Endothelial cell of umbilical vein (primary cell): ENCODE data around the gene KDM5B. TPM values are rescaled to one million over a fixed set of nuclear protein-coding genes. Genes with fewer than 3 reads are reported as not detected.
"Not testable (repeated sequence)": the region's sequence is repeated elsewhere in the genome, so short reads cannot be mapped to it uniquely, and the experiment has no call there.

Experiments
- BruUV-seq: library from RNA; stranded (reverse); fragments of 400-500 nt; replicated peaks from 2 replicates; lab custom pipeline; 2021; lab: Mats Ljungman, UMichigan
- CTCF ChIA-PET: fragments of 300-600, 350-600 bp; sonication (Branson Sonifier 250); formaldehyde crosslinking; loops from one replicate; lab custom pipeline; 2021; ENCODE audit warnings: antibody characterized with exemption, inconsistent platforms; lab: Charles Lee
- POLR2A ChIA-PET: fragments of 300-600, 350-600 bp; sonication (Branson Sonifier 250); formaldehyde crosslinking; loops from one replicate; lab custom pipeline; 2021; ENCODE audit warnings: antibody characterized with exemption, inconsistent platforms; lab: Charles Lee
- DNase-seq: peaks from one replicate; pipeline ENCODE4 v3.0.0-alpha.2; 2011; ENCODE audit warnings: low read depth, low spot score
- FAIRE-seq: peaks from 2 replicates; lab custom pipeline; 2011; peaks lifted over from hg19 to GRCh38; lab: Jason Lieb, UNC
- H2AFZ ChIP-seq: 2 replicates; pipeline ENCODE4 v1.6.0; 2012; ENCODE audit warnings: low read depth, low read length, control low read depth, inconsistent platforms
- H3K27ac ChIP-seq: 2 replicates; pipeline ENCODE4 v1.5.1; 2011; ENCODE audit warnings: low read depth, mild to moderate bottlenecking, control low read depth, low read length, moderate library complexity; ENCODE audit not compliant: insufficient read depth
- H3K27me3 ChIP-seq, 2 experiments: 2 replicates each; pipeline versions ENCODE4 v1.6.0 to v1.6.1; 2011; ENCODE audit warnings: low read length in 2 of 2, mixed read lengths in 1 of 2; ENCODE audit not compliant: control insufficient read depth in 2 of 2, insufficient read depth in 2 of 2
- H3K36me3 ChIP-seq, 2 experiments: 2 replicates in 1 of 2; 3 replicates in 1 of 2; pipeline ENCODE4 v1.5.1; 2011; ENCODE audit warnings: low read length in 2 of 2, mild to moderate bottlenecking in 1 of 2, moderate library complexity in 1 of 2; ENCODE audit not compliant: control insufficient read depth in 2 of 2, insufficient read depth in 2 of 2; ENCODE audit errors: extremely low read depth in 1 of 2
- H3K4me1 ChIP-seq: 3 replicates; pipeline ENCODE4 v1.5.1; 2011; ENCODE audit warnings: mild to moderate bottlenecking, low read length; ENCODE audit not compliant: control insufficient read depth, insufficient read depth; ENCODE audit errors: extremely low read depth
- H3K4me2 ChIP-seq: 2 replicates; pipeline ENCODE4 v1.6.1; 2011; ENCODE audit warnings: low read length, control low read depth, mixed read lengths; ENCODE audit not compliant: insufficient read depth
- H3K4me3 ChIP-seq, 3 experiments: fragments of 200-600 bp in 1 of 3; sonication (generic), shearing (Covaris generic) in 1 of 3; replicated peaks in 1 of 3; 2 replicates each; pipeline ENCODE4 v1.5.1; 2011 to 2016; ENCODE audit warnings: control low read depth in 3 of 3, low read length in 3 of 3, mild to moderate bottlenecking in 2 of 3, inconsistent platforms in 1 of 3, low read depth in 1 of 3, moderate library complexity in 1 of 3; ENCODE audit not compliant: insufficient read depth in 1 of 3
- H3K79me2 ChIP-seq: 2 replicates; pipeline ENCODE4 v1.6.0; 2012; ENCODE audit warnings: low read length, inconsistent platforms; ENCODE audit not compliant: control insufficient read depth, insufficient read depth
- H3K9ac ChIP-seq: replicated peaks from 2 replicates; pipeline ENCODE3; 2011; ENCODE audit warnings: low read length, control low read depth; ENCODE audit not compliant: insufficient read depth; ENCODE audit errors: extremely low read depth
- H3K9me1 ChIP-seq: replicated peaks from 3 replicates; pipeline ENCODE4 v1.6.0; 2011; ENCODE audit warnings: mild to moderate bottlenecking, low read length; ENCODE audit not compliant: control insufficient read depth, insufficient read depth; ENCODE audit errors: extremely low read depth
- H3K9me3 ChIP-seq: replicated peaks from 2 replicates; pipeline ENCODE4 v1.5.1; 2012; ENCODE audit warnings: low read length, inconsistent platforms; ENCODE audit not compliant: control insufficient read depth, insufficient read depth
- H4K20me1 ChIP-seq: replicated peaks from 2 replicates; pipeline ENCODE3; 2011; ENCODE audit warnings: mild to moderate bottlenecking, low read length; ENCODE audit not compliant: control insufficient read depth, insufficient read depth; ENCODE audit errors: extremely low read depth
- EZH2 ChIP-seq: IDR thresholded peaks from 2 replicates; pipeline ENCODE4 v1.6.1; 2012; ENCODE audit warnings: borderline replicate concordance, low read depth, mild to moderate bottlenecking, moderate library complexity, low read length, inconsistent platforms; ENCODE audit not compliant: severe bottlenecking
- FOS ChIP-seq: IDR thresholded peaks from 2 replicates; pipeline ENCODE4 v1.6.1; 2011; ENCODE audit warnings: mild to moderate bottlenecking, low read length, moderate library complexity, borderline replicate concordance; ENCODE audit not compliant: insufficient read depth
- GATA2 ChIP-seq: IDR thresholded peaks from 2 replicates; pipeline ENCODE4 v1.7.0; 2011; ENCODE audit warnings: low read depth, mild to moderate bottlenecking, moderate library complexity, mixed read lengths, low read length; ENCODE audit not compliant: insufficient read length, insufficient read depth
- JUN ChIP-seq: IDR thresholded peaks from 2 replicates; pipeline ENCODE4 v1.6.1; 2011; ENCODE audit warnings: borderline replicate concordance, low read depth; ENCODE audit not compliant: insufficient read length, insufficient read depth
- MYC ChIP-seq: IDR thresholded peaks from one replicate; pipeline ENCODE4 v1.6.1; 2011; ENCODE audit warnings: mild to moderate bottlenecking, low read depth, low read length
- POLR2A ChIP-seq: IDR thresholded peaks from 2 replicates; pipeline ENCODE4 v1.6.1; 2012; ENCODE audit warnings: low read depth, mild to moderate bottlenecking, control low read depth, low read length
- POLR2AphosphoS5 ChIP-seq: IDR thresholded peaks from 2 replicates; pipeline ENCODE4 v1.6.1; 2012; ENCODE audit warnings: low read depth, mild to moderate bottlenecking, control low read depth, low read length, moderate library complexity; ENCODE audit not compliant: insufficient read depth
- dilution Hi-C: fragments of 300-500 bp; cut with MboI; formaldehyde crosslinking; loops from one replicate; pipeline ENCODE4 v1.15.0; 2019; ENCODE audit warnings: low sequenced_read_pairs; ENCODE audit not compliant: extremely low pct_ligation_motif_present
- intact Hi-C: fragments of 100-400 bp; cut with micrococcal nuclease; formaldehyde crosslinking; loops from one replicate; pipeline ENCODE4 v1.10.0; 2022
- polyA plus RNA-seq, 4 experiments: library from polyadenylated mRNA; depleted of rRNA in 3 of 4; stranded (reverse) in 3 of 4; unstranded in 1 of 4; fragments of >200 nt; gene quantifications; 2 replicates each; pipeline versions ENCODE4 v1.2.1 to v1.2.3, GENCODE V29; 2011 to 2012; ENCODE audit warnings: missing spikeins in 1 of 4
- total RNA-seq: library from RNA; stranded (reverse); gene quantifications from 2 replicates; pipeline ENCODE4 v1.2.3, GENCODE V29; 2021
- TF ChIP-seq, protein P1 (sequence below): IDR thresholded peaks from 2 replicates; pipeline ENCODE4 v1.6.1; 2011; ENCODE audit not compliant: insufficient read depth, insufficient read length
- TF ChIP-seq, protein P2 (sequence below), 2 donors: IDR thresholded peaks; 1 replicate in 1 of 2; 2 replicates in 1 of 2; pipeline ENCODE4 v1.5.1; 2011; ENCODE audit warnings: low read length in 2 of 2, mild to moderate bottlenecking in 2 of 2, moderate library complexity in 2 of 2, control low read depth in 1 of 2, inconsistent platforms in 1 of 2, low read depth in 1 of 2; ENCODE audit not compliant: insufficient read depth in 1 of 2; ENCODE audit errors: extremely low read depth in 1 of 2

The KDM5B gene
- total and polyA plus RNA-seq, 2 donors (not counting 3 experiments of a cell fraction or from before 2014, with no cell fraction given), result 25.2 to 65.5 TPM

DNA sequence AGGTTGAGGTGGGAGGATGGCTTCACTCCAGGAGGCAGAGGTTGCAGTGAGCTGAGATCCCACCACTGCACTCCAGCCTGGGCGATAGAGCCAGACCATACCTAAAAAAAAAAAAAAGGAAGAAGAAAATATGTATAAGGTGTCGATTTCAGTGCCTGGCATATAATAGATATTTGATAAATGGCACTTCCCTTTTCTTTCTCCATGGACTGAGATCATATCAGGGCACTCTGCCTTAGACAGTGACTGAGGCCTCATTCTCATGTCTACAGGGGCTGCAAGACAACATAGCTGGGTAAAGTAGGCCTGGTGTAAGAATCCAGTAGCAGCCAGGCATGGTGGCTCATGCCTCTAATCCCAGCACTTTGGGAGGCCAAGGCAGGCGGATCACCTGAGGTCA lies 23.7 kb upstream of the KDM5B start:
- TF ChIP-seq, protein P1, sequence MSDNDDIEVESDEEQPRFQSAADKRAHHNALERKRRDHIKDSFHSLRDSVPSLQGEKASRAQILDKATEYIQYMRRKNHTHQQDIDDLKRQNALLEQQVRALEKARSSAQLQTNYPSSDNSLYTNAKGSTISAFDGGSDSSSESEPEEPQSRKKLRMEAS, result no peak
- TF ChIP-seq POLR2A, result no peak
- no peak for TF ChIP-seq POLR2AphosphoS5
- TF ChIP-seq MYC, result no peak
- no peak for TF ChIP-seq EZH2
- TF ChIP-seq GATA2, result no peak
- TF ChIP-seq JUN, result no peak
- no peak for TF ChIP-seq FOS
- TF ChIP-seq, protein P2, sequence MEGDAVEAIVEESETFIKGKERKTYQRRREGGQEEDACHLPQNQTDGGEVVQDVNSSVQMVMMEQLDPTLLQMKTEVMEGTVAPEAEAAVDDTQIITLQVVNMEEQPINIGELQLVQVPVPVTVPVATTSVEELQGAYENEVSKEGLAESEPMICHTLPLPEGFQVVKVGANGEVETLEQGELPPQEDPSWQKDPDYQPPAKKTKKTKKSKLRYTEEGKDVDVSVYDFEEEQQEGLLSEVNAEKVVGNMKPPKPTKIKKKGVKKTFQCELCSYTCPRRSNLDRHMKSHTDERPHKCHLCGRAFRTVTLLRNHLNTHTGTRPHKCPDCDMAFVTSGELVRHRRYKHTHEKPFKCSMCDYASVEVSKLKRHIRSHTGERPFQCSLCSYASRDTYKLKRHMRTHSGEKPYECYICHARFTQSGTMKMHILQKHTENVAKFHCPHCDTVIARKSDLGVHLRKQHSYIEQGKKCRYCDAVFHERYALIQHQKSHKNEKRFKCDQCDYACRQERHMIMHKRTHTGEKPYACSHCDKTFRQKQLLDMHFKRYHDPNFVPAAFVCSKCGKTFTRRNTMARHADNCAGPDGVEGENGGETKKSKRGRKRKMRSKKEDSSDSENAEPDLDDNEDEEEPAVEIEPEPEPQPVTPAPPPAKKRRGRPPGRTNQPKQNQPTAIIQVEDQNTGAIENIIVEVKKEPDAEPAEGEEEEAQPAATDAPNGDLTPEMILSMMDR (IDR thresholded peaks at IDR 0.05; ENCODE audit: extremely low read depth in 1 of 2, insufficient read depth in 1 of 2, low read depth in 1 of 2, low read length in 2 of 2), result no peak
- H3K4me3 ChIP-seq, result no peak overlapping the region
- DNase-seq (no peak), FAIRE-seq (no peak)
- no peaks in the 10 kb centered on the region for H3K9me1 ChIP-seq
- no peaks in the 10 kb centered on the region for H3K36me3 ChIP-seq
- CTCF ChIA-PET, result no interaction called here
- dilution Hi-C loops, result no loop called here
- no peak overlapping the region for H3K9ac ChIP-seq
- no peak overlapping the region for H3K27ac ChIP-seq
- no peaks in the 10 kb centered on the region for H3K9me3 ChIP-seq
- no peak overlapping the region for H3K4me2 ChIP-seq
- peaks cover 6 to 7% of the 10 kb centered on the region in 2 experiments for H3K27me3 ChIP-seq
- POLR2A ChIA-PET, result no interaction called here
- no peaks in the 10 kb centered on the region for H3K4me1 ChIP-seq
- no TSS peak for BruUV-seq
- intact Hi-C loops, result no loop called here
- H4K20me1 ChIP-seq, result no peaks in the 10 kb centered on the region
- H3K79me2 ChIP-seq, result no peaks in the 10 kb centered on the region
- H2AFZ ChIP-seq, result no peak overlapping the region

DNA sequence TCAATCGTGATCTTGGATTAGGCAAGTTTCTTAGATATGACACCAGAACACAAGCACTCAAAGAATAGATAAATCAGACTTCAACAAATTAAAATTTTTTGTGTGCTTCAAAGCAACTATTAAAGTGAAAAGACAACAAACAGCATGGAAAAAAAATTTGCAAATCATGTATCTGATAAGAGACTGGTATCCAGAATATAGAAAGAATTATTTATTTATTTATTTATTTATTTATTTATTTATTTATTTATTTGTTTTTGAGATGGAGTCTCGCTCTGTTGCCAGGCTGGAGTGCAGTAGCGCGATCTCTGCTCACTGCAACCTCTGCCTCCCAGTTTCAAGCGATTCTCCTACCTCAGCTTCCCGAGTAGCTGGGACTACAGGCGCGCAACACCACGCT lies 21.0 kb upstream of the KDM5B start:
- H3K79me2 ChIP-seq, H3K27ac ChIP-seq, POLR2A ChIA-PET, intact Hi-C loops, DNase-seq, CTCF ChIA-PET, H3K9me1 ChIP-seq, H3K4me3 ChIP-seq, H2AFZ ChIP-seq, H3K36me3 ChIP-seq, H3K9ac ChIP-seq, H3K4me2 ChIP-seq, dilution Hi-C loops, H4K20me1 ChIP-seq, H3K9me3 ChIP-seq, H3K4me1 ChIP-seq, FAIRE-seq, BruUV-seq: not testable (repeated sequence)
- H3K27me3 ChIP-seq, result peaks cover 0 to 10% of the 10 kb centered on the region in 2 experiments
